H1 (cell line): Measurements from ENCODE around the gene BBS5. TPM values are rescaled to one million over a fixed set of nuclear protein-coding genes. Genes with fewer than 3 reads are reported as not detected.
A peak's percentile ranks its signal among the peaks of the same experiment; 100 is the strongest.

Source experiments
- CTCF ChIA-PET: fragments of 300-600 bp; sonication (Branson Sonifier 250); formaldehyde crosslinking; loops from one replicate; lab custom pipeline; 2021; ENCODE audit not compliant: partially characterized antibody; lab: Charles Lee
- POLR2A ChIA-PET: fragments of 300-600 bp; sonication (Branson Sonifier 250); formaldehyde crosslinking; loops from one replicate; lab custom pipeline; 2021; ENCODE audit warnings: inconsistent platforms; ENCODE audit not compliant: partially characterized antibody; lab: Charles Lee
- DNase-seq, 2 experiments: peaks; one replicate each; pipeline versions ENCODE4 v3.0.0 to v3.0.0-alpha.2; 2010 to 2022; ENCODE audit warnings: low spot score in 2 of 2, low read depth in 1 of 2, mixed read lengths in 1 of 2
- FAIRE-seq: peaks from 2 replicates; lab custom pipeline; 2011; peaks lifted over from hg19 to GRCh38; lab: Jason Lieb, UNC
- H2AFZ ChIP-seq: 2 replicates; pipeline ENCODE4 v1.8.1; 2012; ENCODE audit warnings: low read length, inconsistent platforms
- H2AK5ac ChIP-seq: 2 replicates; pipeline ENCODE4 v1.6.1; 2013; ENCODE audit warnings: low read depth, low read length
- H2BK120ac ChIP-seq: replicated peaks from 2 replicates; pipeline ENCODE3; 2013; ENCODE audit warnings: low read depth, low read length, inconsistent platforms
- H2BK12ac ChIP-seq: 2 replicates; pipeline ENCODE4 v1.6.1; 2013; ENCODE audit warnings: low read depth, low read length
- H2BK15ac ChIP-seq: 2 replicates; pipeline ENCODE4 v1.6.1; 2013; ENCODE audit warnings: low read length
- H2BK20ac ChIP-seq: 2 replicates; pipeline ENCODE4 v1.6.1; 2013; ENCODE audit warnings: low read length
- H2BK5ac ChIP-seq: 2 replicates; pipeline ENCODE4 v1.6.1; 2013; ENCODE audit warnings: low read depth, low read length
- H3K14ac ChIP-seq: 2 replicates; pipeline ENCODE4 v1.6.1; 2013; ENCODE audit warnings: inconsistent platforms; ENCODE audit not compliant: insufficient read length
- H3K18ac ChIP-seq: 2 replicates; pipeline ENCODE4 v1.6.1; 2013; ENCODE audit warnings: low read length; ENCODE audit errors: extremely low read depth
- H3K23ac ChIP-seq: 2 replicates; pipeline ENCODE4 v1.6.1; 2013; ENCODE audit warnings: inconsistent platforms; ENCODE audit not compliant: insufficient read length
- H3K23me2 ChIP-seq: 2 replicates; pipeline ENCODE4 v1.6.1; 2013; ENCODE audit warnings: low read depth, low read length
- H3K27ac ChIP-seq: 2 replicates; pipeline ENCODE4 v1.6.1; 2011; ENCODE audit warnings: low read depth, low read length, inconsistent platforms
- H3K27me3 ChIP-seq, 4 experiments: replicated peaks in 1 of 4; 1 replicate in 1 of 4; 2 replicates in 3 of 4; pipeline versions ENCODE4 v1.6.1 to v1.8.1; 2011 to 2013; ENCODE audit warnings: low read length in 3 of 4, mild to moderate bottlenecking in 3 of 4, inconsistent platforms in 2 of 4, mixed read lengths in 2 of 4, moderate library complexity in 1 of 4; ENCODE audit not compliant: control insufficient read depth in 3 of 4, insufficient read depth in 3 of 4; ENCODE audit errors: extremely low read depth in 1 of 4
- H3K36me3 ChIP-seq, 4 experiments: 2 replicates each; pipeline versions ENCODE4 v1.6.1 to v1.8.1; 2011 to 2013; ENCODE audit warnings: mild to moderate bottlenecking in 4 of 4, low read length in 3 of 4, moderate library complexity in 2 of 4, control low read depth in 1 of 4, inconsistent platforms in 1 of 4; ENCODE audit not compliant: insufficient read depth in 4 of 4, control insufficient read depth in 2 of 4
- H3K4ac ChIP-seq: replicated peaks from 2 replicates; pipeline ENCODE3; 2013; ENCODE audit warnings: low read length, low read depth, mixed read lengths, inconsistent platforms; ENCODE audit not compliant: insufficient read length
- H3K4me1 ChIP-seq, 4 experiments: replicated peaks in 1 of 4; 1 replicate in 1 of 4; 2 replicates in 3 of 4; pipeline versions ENCODE4 v1.6.1 to v1.8.1; 2011 to 2013; ENCODE audit warnings: low read length in 3 of 4, inconsistent platforms in 2 of 4, mixed read lengths in 1 of 4; ENCODE audit not compliant: insufficient read depth in 4 of 4, control insufficient read depth in 3 of 4
- H3K4me2 ChIP-seq, 2 experiments: 2 replicates each; pipeline versions ENCODE4 v1.6.1 to v1.8.1; 2011 to 2013; ENCODE audit warnings: low read depth in 2 of 2, low read length in 2 of 2, control low read depth in 1 of 2, inconsistent platforms in 1 of 2, mild to moderate bottlenecking in 1 of 2; ENCODE audit not compliant: insufficient read depth in 1 of 2
- H3K4me3 ChIP-seq, 4 experiments: fragments of 200-600, 300-600 bp in 1 of 4; sonication (generic), shearing (Covaris generic), sonication (Bioruptor Twin) in 1 of 4; 2 replicates each; pipeline versions ENCODE4 v1.5.1 to v1.8.1; 2011 to 2016; ENCODE audit warnings: low read length in 4 of 4, low read depth in 3 of 4, control low read depth in 2 of 4, inconsistent platforms in 2 of 4, mild to moderate bottlenecking in 2 of 4, mixed read lengths in 1 of 4, moderate library complexity in 1 of 4; ENCODE audit not compliant: insufficient read depth in 2 of 4; ENCODE audit errors: extremely low read depth in 1 of 4
- H3K56ac ChIP-seq: replicated peaks from 2 replicates; pipeline ENCODE3; 2013; ENCODE audit warnings: low read depth, mild to moderate bottlenecking, mixed read lengths, low read length, inconsistent platforms; ENCODE audit not compliant: insufficient read length
- H3K79me1 ChIP-seq: 2 replicates; pipeline ENCODE4 v1.6.1; 2013; ENCODE audit warnings: low read depth, low read length, control low read depth
- H3K79me2 ChIP-seq, 2 experiments: 2 replicates each; pipeline versions ENCODE4 v1.6.1 to v1.8.1; 2012 to 2013; ENCODE audit warnings: low read length in 2 of 2, mild to moderate bottlenecking in 2 of 2, inconsistent platforms in 1 of 2; ENCODE audit not compliant: insufficient read depth in 2 of 2, control insufficient read depth in 1 of 2
- H3K9ac ChIP-seq, 4 experiments: replicated peaks in 1 of 4; 1 replicate in 1 of 4; 2 replicates in 3 of 4; pipeline versions ENCODE4 v1.6.1 to v1.8.1; 2011 to 2013; ENCODE audit warnings: low read depth in 3 of 4, low read length in 3 of 4, control low read depth in 2 of 4, mild to moderate bottlenecking in 2 of 4, moderate library complexity in 2 of 4, inconsistent platforms in 1 of 4; ENCODE audit errors: extremely low read depth in 1 of 4
- H3K9me3 ChIP-seq, 2 experiments: 2 replicates each; pipeline versions ENCODE4 v1.6.1 to v1.8.1; 2012 to 2013; ENCODE audit warnings: mild to moderate bottlenecking in 2 of 2, moderate library complexity in 2 of 2, control low read depth in 1 of 2, inconsistent platforms in 1 of 2, low read depth in 1 of 2, low read length in 1 of 2, mixed read lengths in 1 of 2; ENCODE audit not compliant: insufficient read depth in 2 of 2
- H4K20me1 ChIP-seq, 2 experiments: replicated peaks in 1 of 2; 2 replicates each; pipeline versions ENCODE3 to v1.8.1; 2011 to 2013; ENCODE audit warnings: inconsistent platforms in 2 of 2, low read length in 2 of 2, mild to moderate bottlenecking in 1 of 2; ENCODE audit not compliant: insufficient read depth in 2 of 2, control insufficient read depth in 1 of 2
- H4K5ac ChIP-seq: 2 replicates; pipeline ENCODE4 v1.6.1; 2013; ENCODE audit warnings: low read length, low read depth, mixed read lengths, inconsistent platforms; ENCODE audit not compliant: insufficient read length
- H4K8ac ChIP-seq: 2 replicates; pipeline ENCODE4 v1.8.0; 2013; ENCODE audit warnings: mild to moderate bottlenecking, moderate library complexity, low read length, inconsistent platforms; ENCODE audit not compliant: insufficient read depth; ENCODE audit errors: extremely low read depth
- H4K91ac ChIP-seq: replicated peaks from 2 replicates; pipeline ENCODE3; 2013; ENCODE audit warnings: low read length, mixed read lengths, inconsistent platforms; ENCODE audit not compliant: insufficient read length
- BACH1 ChIP-seq: IDR thresholded peaks from 2 replicates; pipeline ENCODE4 v1.6.1; 2012; ENCODE audit warnings: low read length, improper control_type of control experiment
- EP300 ChIP-seq, 2 experiments: IDR thresholded peaks; 1 replicate in 1 of 2; 2 replicates in 1 of 2; pipeline ENCODE4 v1.6.1; 2011 to 2012; ENCODE audit warnings: low read depth in 2 of 2, low read length in 2 of 2, mild to moderate bottlenecking in 2 of 2, borderline replicate concordance in 1 of 2, inconsistent platforms in 1 of 2, moderate library complexity in 1 of 2
- EZH2 ChIP-seq: fragments of 200-600 bp; sonication (generic); IDR thresholded peaks from 2 replicates; pipeline ENCODE4 v1.7.1; 2012; ENCODE audit warnings: low read depth, mild to moderate bottlenecking, moderate library complexity, low read length, inconsistent platforms; ENCODE audit not compliant: severe bottlenecking
- JUND ChIP-seq: IDR thresholded peaks from 2 replicates; pipeline ENCODE4 v1.6.1; 2011; ENCODE audit warnings: mild to moderate bottlenecking, improper control_type of control experiment, low read length
- MAFK ChIP-seq: IDR thresholded peaks from 2 replicates; pipeline ENCODE4 v1.6.1; 2012; ENCODE audit warnings: low read depth, mild to moderate bottlenecking, improper control_type of control experiment, low read length
- PHF8 ChIP-seq: fragments of 200-600 bp; sonication (generic); conservative IDR thresholded peaks from 2 replicates; pipeline ENCODE4 v1.7.1; 2012; ENCODE audit warnings: low read depth, mild to moderate bottlenecking, inconsistent platforms, low read length, moderate library complexity
- SIN3A ChIP-seq, 2 experiments: IDR thresholded peaks in 1 of 2; conservative IDR thresholded peaks in 1 of 2; 2 replicates each; pipeline ENCODE4 v1.6.1; 2011 to 2012; ENCODE audit warnings: low read length in 2 of 2, improper control_type of control experiment in 1 of 2, low read depth in 1 of 2, mild to moderate bottlenecking in 1 of 2
- TEAD4 ChIP-seq: IDR thresholded peaks from 2 replicates; pipeline ENCODE4 v1.6.1; 2012; ENCODE audit warnings: low read depth, low read length, inconsistent platforms, mixed read lengths
- ZNF274 ChIP-seq: IDR thresholded peaks from 2 replicates; pipeline ENCODE4 v1.7.0; 2012; ENCODE audit warnings: low read length, borderline replicate concordance; ENCODE audit errors: extremely low read depth
- WGBS, 2 experiments: shearing (Covaris generic) in 1 of 2; methylation state at CpG; one replicate each; pipeline versions ENCODE4 v1.1.6 to v1.1.7; 2013 to 2015; ENCODE audit warnings: low lambda C conversion rate in 2 of 2, mixed read lengths in 2 of 2, inconsistent platforms in 1 of 2, low coverage in 1 of 2, missing lambda C conversion rate in 1 of 2; ENCODE audit not compliant: insufficient replicate concordance in 2 of 2, insufficient coverage in 1 of 2, insufficient read length in 1 of 2; ENCODE audit errors: extremely low coverage in 1 of 2, missing lambda C conversion rate in 1 of 2; 5-methylcytosine and 5-hydroxymethylcytosine counted together
- polyA plus RNA-seq, 7 experiments: library from polyadenylated mRNA; depleted of rRNA in 3 of 7; stranded (reverse) in 5 of 7; unstranded in 2 of 7; fragments of >200 nt in 5 of 7; fragments of 200-250 nt in 2 of 7; gene quantifications; 1 replicate in 5 of 7; 2 replicates in 1 of 7; 4 replicates in 1 of 7; pipeline versions ENCODE4 v1.2.1 to v1.2.3, GENCODE V29; 2011 to 2013; ENCODE audit warnings: missing spikeins in 2 of 7, mixed read lengths in 2 of 7
- total RNA-seq: library from RNA; stranded (reverse); fragmentation: NEBNext Ultra II Directional; extraction: Animal tissue kit (Norgen Biotek cat#: 25700); gene quantifications from 2 replicates; pipeline ENCODE4 v1.2.1, GENCODE V29; 2021

The BBS5 gene
- total and polyA plus RNA-seq, 2 of the 8 experiments (the other 6 are each of a cell fraction or from before 2014, with no cell fraction given), result 0.20 to 0.36 TPM

DNA sequence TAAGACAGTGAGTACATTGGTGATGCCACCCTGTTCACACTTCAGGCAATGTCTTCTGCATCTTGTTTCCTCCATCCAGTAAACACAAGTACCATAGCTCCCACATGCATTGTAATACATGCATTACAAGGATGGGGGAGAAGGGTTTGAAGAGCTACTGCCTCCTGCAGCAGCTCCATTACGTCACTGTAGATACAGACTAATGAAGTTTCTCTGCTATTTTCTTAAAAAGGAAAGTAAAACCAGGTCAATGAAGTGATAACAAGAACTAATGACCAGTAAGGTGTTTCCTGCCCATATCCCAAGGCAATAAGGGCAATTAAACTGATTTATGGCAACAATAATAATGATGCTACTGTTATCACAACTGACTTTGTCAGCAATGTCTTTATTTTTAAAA is 18.2 kb upstream of the BBS5 start:
- Histone ChIP-seq H3K79me1 (no peaks in the 10 kb centered on the region), H3K4me1 (no peaks in the 10 kb centered on the region), H2BK20ac (no peak overlapping the region), H4K20me1 (no peaks in the 10 kb centered on the region), H2AK5ac (no peak overlapping the region), H4K5ac (no peak overlapping the region), H3K9me3 (no peaks in the 10 kb centered on the region), H3K4me2 (no peak overlapping the region), H3K9ac (no peak overlapping the region), H3K4me3 (no peak overlapping the region), H3K18ac (no peak overlapping the region), H2BK120ac (no peak overlapping the region), H2AFZ (0 out of 2 replicates have a peak overlapping the region, but pooled peaks have one; percentile 66), H2BK12ac (no peak overlapping the region), H3K27ac (no peak overlapping the region), H2BK5ac (no peak overlapping the region), H3K4ac (no peak overlapping the region), H3K27me3 (no peaks in the 10 kb centered on the region), H4K91ac (no peak overlapping the region), H4K8ac (no peak overlapping the region), H3K23me2 (no peaks in the 10 kb centered on the region), H3K79me2 (no peaks in the 10 kb centered on the region), H3K36me3 (no peaks in the 10 kb centered on the region), H2BK15ac (no peak overlapping the region), H3K14ac (no peak overlapping the region), H3K56ac (no peak overlapping the region), H3K23ac (no peak overlapping the region)
- WGBS, 2 experiments, result 86% methylated on average over 1 of the region's 1 CpG; no CpG with 5 or more reads in 1 of the 2 experiments
- FAIRE-seq (no peak), DNase-seq (no peak)
- TF ChIP-seq EP300 (IDR thresholded peaks at IDR 0.05; ENCODE audit: borderline replicate concordance in 1 of 2, low read depth in 2 of 2, low read length in 2 of 2) (no peak), JUND (no peak), PHF8 (no peak), SIN3A (conservative IDR thresholded peaks at IDR 0.05 in 1 of 2, IDR thresholded peaks at IDR 0.05 in 1 of 2; ENCODE audit: low read depth in 1 of 2, low read length in 2 of 2) (no peak), EZH2 (no peak), TEAD4 (no peak), ZNF274 (no peak), BACH1 (no peak), MAFK (no peak)
- ChIA-PET POLR2A (no interaction called here), CTCF (interaction anchor here (0.8 to 2.5 kb wide), 4 partner anchors 8 to 466 kb away, joined by 3 to 14 read pairs (median 3); no protein-coding TSS in a partner anchor)
